GM13976 (cell line): ENCODE data around the gene HHLA2.

ENCODE experiments used
- DNase-seq: peaks from one replicate; pipeline ENCODE4 v3.0.0; 2012; ENCODE audit warnings: low spot score
- CTCF ChIP-seq: IDR thresholded peaks from 2 replicates; pipeline ENCODE4 v1.5.1; 2012; ENCODE audit warnings: borderline replicate concordance, mild to moderate bottlenecking; ENCODE audit not compliant: insufficient read depth; ENCODE audit errors: extremely low read depth, missing control alignments, control extremely low read depth
- in situ Hi-C: fragments of 300-500 bp; cut with MboI; formaldehyde crosslinking; loops from one replicate; pipeline ENCODE4 v1.12.0; 2022; ENCODE audit warnings: low sequenced_read_pairs, mixed read lengths, inconsistent platforms; ENCODE audit not compliant: unreplicated experiment

Gene HHLA2

GRCh38 chr3:108346301-108347227 is 50.2 kb downstream of the HHLA2 start:
- DNase-seq, result no peak
- no peak for TF ChIP-seq CTCF
- in situ Hi-C loops, result no loop called here

GRCh38 chr3:108352176-108352575 is 55.8 kb downstream of the HHLA2 start:
- in situ Hi-C loops, result no loop called here
- no peak for DNase-seq
- TF ChIP-seq CTCF, result no peak

GRCh38 chr3:108354562-108354961 is 58.2 kb downstream of the HHLA2 start:
- in situ Hi-C loops, result no loop called here
- no peak for TF ChIP-seq CTCF

GRCh38 chr3:108357042-108357441 is 60.7 kb downstream of the HHLA2 start:
- in situ Hi-C loops, result no loop called here
- DNase-seq, result no peak
- no peak for TF ChIP-seq CTCF

More at GRCh38 chr3:108354562-108354961, 58.2 kb downstream of the HHLA2 start:
- DNase-seq, result no peak

GRCh38 chr3:108359011-108359410 is 62.7 kb downstream of the HHLA2 start:
- in situ Hi-C loops, result no loop called here
- no peak for DNase-seq
- no peak for TF ChIP-seq CTCF

- in situ Hi-C loops, result no loop called here
- no peak for DNase-seq
- no peak for TF ChIP-seq CTCF
These were observed 79.7 kb downstream of the HHLA2 start for GRCh38 chr3:108376026-108376425.

- no peak for DNase-seq
- TF ChIP-seq CTCF, result no peak
- in situ Hi-C loops, result no loop called here
These were observed 81.0 kb downstream of the HHLA2 start for GRCh38 chr3:108377384-108377783.
